Lower leg skin (tissue), 4 donors: ENCODE data around the gene DBN1. TPM values are rescaled to one million over a fixed set of nuclear protein-coding genes. Genes with fewer than 3 reads are reported as not detected.

Experiments
- DNase-seq, 2 donors: peaks; one replicate each; pipeline ENCODE4 v3.0.0-alpha.2; 2019; ENCODE audit warnings: low spot score in 2 of 2
- H3K4me3 ChIP-seq: fragments of 200-600 bp; sonication (generic); 2 replicates; pipeline ENCODE4 v1.5.1; 2017; ENCODE audit warnings: mild to moderate bottlenecking, low read depth; ENCODE audit not compliant: poor library complexity, severe bottlenecking
- CTCF ChIP-seq, 3 donors: fragments of 450-650 bp; IDR thresholded peaks; one replicate each; pipeline ENCODE4 v1.5.1; 2016; ENCODE audit warnings: antibody characterized with exemption in 3 of 3, mild to moderate bottlenecking in 3 of 3, moderate library complexity in 2 of 3
- POLR2A ChIP-seq, 2 donors: fragments of 450-650 bp; IDR thresholded peaks; one replicate each; pipeline ENCODE4 v1.6.1; 2016 to 2017; ENCODE audit warnings: antibody characterized with exemption in 2 of 2, mild to moderate bottlenecking in 1 of 2, moderate library complexity in 1 of 2
- WGBS, 2 donors: methylation state at CpG; one replicate each; pipeline ENCODE4 v1.1.5; 2018; 5-methylcytosine and 5-hydroxymethylcytosine counted together
- intact Hi-C: fragments of 100-400 bp; cut with DNase I; formaldehyde crosslinking; loops from one replicate; pipeline ENCODE4 v1.15.0; 2023; ENCODE audit warnings: low total_unique reads
- total RNA-seq, 4 donors: library from RNA; depleted of rRNA; stranded (reverse); fragments of >200 nt; gene quantifications; one replicate each; pipeline ENCODE4 v1.1.0, GENCODE V29; 2016

DBN1 gene
- total RNA-seq, 4 donors from 2014 or later, result 14.0 to 65.5 (median 27.6) TPM

- intact Hi-C loops, result loop anchor here (10.0 kb wide), 1 partner anchor 135 kb away; the partner anchor contains the start of gene MXD3
- H3K4me3 ChIP-seq, result no peak overlapping the region
- 67 to 70% methylated on average over 14 to 18 of the region's 18 CpGs for WGBS, 2 donors
- DNase-seq, result no peak
- no peak for TF ChIP-seq POLR2A (IDR thresholded peaks at IDR 0.05)
- TF ChIP-seq CTCF (IDR thresholded peaks at IDR 0.05), result no peak
Measured at GRCh38 chr5:177449140-177450061, 24.0 kb downstream of the DBN1 start.

- no peak for DNase-seq
- no peak for TF ChIP-seq CTCF (IDR thresholded peaks at IDR 0.05)
- 70 to 75% methylated on average over 6 of the region's 6 CpGs for WGBS, 2 donors
- intact Hi-C loops, result no loop called here
- H3K4me3 ChIP-seq, result no peak overlapping the region
Measured at GRCh38 chr5:177448244-177448950, 25.0 kb downstream of the DBN1 start.

GRCh38 chr5:177447611-177448243 lies 25.7 kb downstream of the DBN1 start:
- DNase-seq, result no peak

GRCh38 chr5:177447066-177447610 lies 26.3 kb downstream of the DBN1 start:
- peak overlapping the region; percentile 31 for H3K4me3 ChIP-seq
- TF ChIP-seq POLR2A (IDR thresholded peaks at IDR 0.05), result no peak
- no peak for TF ChIP-seq CTCF (IDR thresholded peaks at IDR 0.05)
- intact Hi-C loops, result no loop called here
- DNase-seq, result no peak
- no CpG with 5 or more reads among the region's 52 CpGs for WGBS, 2 donors

More at GRCh38 chr5:177447611-177448243, 25.7 kb downstream of the DBN1 start:
- TF ChIP-seq CTCF (IDR thresholded peaks at IDR 0.05) (no peak), POLR2A (IDR thresholded peaks at IDR 0.05) (no peak)
- WGBS, 2 donors, result 3 to 7% methylated on average over 13 to 17 of the region's 23 CpGs
- intact Hi-C loops, result no loop called here
- no peak overlapping the region for H3K4me3 ChIP-seq

- WGBS, 2 donors, result 0 to 1% methylated on average over 33 to 66 of the region's 89 CpGs
- TF ChIP-seq CTCF (IDR thresholded peaks at IDR 0.05) (no peak), POLR2A (IDR thresholded peaks at IDR 0.05) (no peak)
- intact Hi-C loops, result no loop called here
- peak within 1 kb of the TSS; percentile 31 for H3K4me3 ChIP-seq
- DNase-seq, result no peak
Measured at GRCh38 chr5:177446200-177447065, 27.0 kb downstream of the DBN1 start, which contains the start of gene PRR7. TSS of gene PRR7 (plus strand) at chr5:177446814. CDS start at chr5:177455068, 8,254 bp downstream.
